DMS153 treated with DMSO at 0.1 percent for 48 hours (cell line): ENCODE data around the gene PLXNA3.
A peak's percentile ranks its signal among the peaks of the same experiment; 100 is the strongest.
"Not testable (repeated sequence)": the region's sequence is repeated elsewhere in the genome, so short reads cannot be mapped to it uniquely, and the experiment has no call there.

Experiments used
- DNase-seq: peaks from one replicate; lab custom pipeline; 2025; ENCODE audit not compliant: unreplicated experiment; lab: John Stamatoyannopoulos, UW

PLXNA3 gene

GRCh38 chrX:154496591-154497137 is 38.6 kb downstream of the PLXNA3 start:
- not testable (repeated sequence) for DNase-seq

- DNase-seq = not testable (repeated sequence)
These were observed 43.3 kb downstream of the PLXNA3 start for GRCh38 chrX:154501423-154501822.

GRCh38 chrX:154502098-154502497 is 44.0 kb downstream of the PLXNA3 start:
- no peak for DNase-seq

- DNase-seq = no peak
These were observed 44.9 kb downstream of the PLXNA3 start for GRCh38 chrX:154502989-154503388.

- no peak for DNase-seq
These were observed 47.7 kb downstream of the PLXNA3 start for GRCh38 chrX:154505734-154506133.

- DNase-seq = no peak
These were observed 48.6 kb downstream of the PLXNA3 start for GRCh38 chrX:154506483-154507332.

GRCh38 chrX:154507673-154508383 is 49.7 kb downstream of the PLXNA3 start:
- DNase-seq = no peak

- DNase-seq = no peak
These were observed 50.3 kb downstream of the PLXNA3 start for GRCh38 chrX:154508384-154508745.

- no peak for DNase-seq
These were observed 51.4 kb downstream of the PLXNA3 start for GRCh38 chrX:154509455-154509854.

- no peak for DNase-seq
These were observed 53.7 kb downstream of the PLXNA3 start for GRCh38 chrX:154511761-154512160.

- DNase-seq = no peak
These were observed 54.9 kb downstream of the PLXNA3 start for GRCh38 chrX:154512879-154513553.

GRCh38 chrX:154513716-154514115 is 55.6 kb downstream of the PLXNA3 start:
- no peak for DNase-seq

GRCh38 chrX:154515090-154515965 is 57.2 kb downstream of the PLXNA3 start:
- no peak for DNase-seq

- DNase-seq = peak; percentile 81
These were observed 58.0 kb downstream of the PLXNA3 start, which contains the start of gene FAM3A for GRCh38 chrX:154515966-154516655. Gene FAM3A (minus strand): TSS chrX:154516232. CDS start chrX:154515772, 460 bp downstream.

GRCh38 chrX:154516656-154517100 is 58.6 kb downstream of the PLXNA3 start:
- DNase-seq = peak; percentile 63

- DNase-seq = no peak
These were observed 59.2 kb downstream of the PLXNA3 start for GRCh38 chrX:154517101-154517781.

- DNase-seq = no peak
These were observed 61.3 kb downstream of the PLXNA3 start for GRCh38 chrX:154519389-154519788.

- no peak for DNase-seq
These were observed 67.8 kb downstream of the PLXNA3 start for GRCh38 chrX:154525606-154526490.
